A549 (cell line): ENCODE data around the gene SCG5.

ENCODE experiments used
- EP300 ChIP-seq, 2 experiments: fragments of >200 bp; sonication (Bioruptor Twin); formaldehyde crosslinking; IDR thresholded peaks; 2 replicates in 1 of 2; 3 replicates in 1 of 2; pipeline ENCODE4 v1.6.1; 2016 to 2017
- HEYL ChIP-seq: fragments of 250-450 bp; sonication (Bioruptor Pico); IDR thresholded peaks from 2 replicates; pipeline ENCODE4 v1.8.0; 2021; ENCODE audit warnings: mild to moderate bottlenecking, moderate library complexity
- JUNB ChIP-seq: fragments of >200 bp; sonication (Bioruptor Twin); formaldehyde crosslinking; IDR thresholded peaks from 2 replicates; pipeline ENCODE4 v1.6.1; 2016
- MAX ChIP-seq: IDR thresholded peaks from 2 replicates; pipeline ENCODE4 v1.6.1; 2012
- POLR2A ChIP-seq: IDR thresholded peaks from 2 replicates; pipeline ENCODE4 v1.6.1; 2012; ENCODE audit warnings: mild to moderate bottlenecking, low read length
- RAD21 ChIP-seq, 2 experiments: fragments of >200 bp in 1 of 2; sonication (Bioruptor Twin) in 1 of 2; formaldehyde crosslinking in 1 of 2; IDR thresholded peaks in 1 of 2; conservative IDR thresholded peaks in 1 of 2; 2 replicates in 1 of 2; 3 replicates in 1 of 2; pipeline ENCODE4 v1.6.1; 2012 to 2018; ENCODE audit warnings: inconsistent platforms in 1 of 2
- RCOR1 ChIP-seq: fragments of 150-350 bp; IDR thresholded peaks from 2 replicates; pipeline ENCODE4 v1.6.1; 2014; ENCODE audit warnings: antibody characterized with exemption, low read length, low read depth
- TP53 ChIP-seq: fragments of 250-450 bp; sonication (Bioruptor Pico); IDR thresholded peaks from 2 replicates; pipeline ENCODE4 v1.5.0; 2021; ENCODE audit warnings: mild to moderate bottlenecking, moderate library complexity
- TF ChIP-seq, protein P1 (sequence below): fragments of >200 bp; sonication (Bioruptor Twin); formaldehyde crosslinking; IDR thresholded peaks from 3 replicates; pipeline ENCODE4 v1.6.1; 2016
- TF ChIP-seq, protein P2 (sequence below): fragments of 450-650 bp; IDR thresholded peaks from 2 replicates; pipeline ENCODE4 v1.6.1; 2014; ENCODE audit warnings: antibody characterized with exemption
- TF ChIP-seq, protein P3 (sequence below): fragments of >200 bp; sonication (Bioruptor Twin); formaldehyde crosslinking; IDR thresholded peaks from 3 replicates; pipeline ENCODE4 v1.5.1; 2016

- TF ChIP-seq, protein P1, sequence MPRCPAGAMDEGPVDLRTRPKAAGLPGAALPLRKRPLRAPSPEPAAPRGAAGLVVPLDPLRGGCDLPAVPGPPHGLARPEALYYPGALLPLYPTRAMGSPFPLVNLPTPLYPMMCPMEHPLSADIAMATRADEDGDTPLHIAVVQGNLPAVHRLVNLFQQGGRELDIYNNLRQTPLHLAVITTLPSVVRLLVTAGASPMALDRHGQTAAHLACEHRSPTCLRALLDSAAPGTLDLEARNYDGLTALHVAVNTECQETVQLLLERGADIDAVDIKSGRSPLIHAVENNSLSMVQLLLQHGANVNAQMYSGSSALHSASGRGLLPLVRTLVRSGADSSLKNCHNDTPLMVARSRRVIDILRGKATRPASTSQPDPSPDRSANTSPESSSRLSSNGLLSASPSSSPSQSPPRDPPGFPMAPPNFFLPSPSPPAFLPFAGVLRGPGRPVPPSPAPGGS: no peak
- TF ChIP-seq TP53: no peak
- TF ChIP-seq, protein P2, sequence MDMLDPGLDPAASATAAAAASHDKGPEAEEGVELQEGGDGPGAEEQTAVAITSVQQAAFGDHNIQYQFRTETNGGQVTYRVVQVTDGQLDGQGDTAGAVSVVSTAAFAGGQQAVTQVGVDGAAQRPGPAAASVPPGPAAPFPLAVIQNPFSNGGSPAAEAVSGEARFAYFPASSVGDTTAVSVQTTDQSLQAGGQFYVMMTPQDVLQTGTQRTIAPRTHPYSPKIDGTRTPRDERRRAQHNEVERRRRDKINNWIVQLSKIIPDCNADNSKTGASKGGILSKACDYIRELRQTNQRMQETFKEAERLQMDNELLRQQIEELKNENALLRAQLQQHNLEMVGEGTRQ: no peak
- TF ChIP-seq, protein P3, sequence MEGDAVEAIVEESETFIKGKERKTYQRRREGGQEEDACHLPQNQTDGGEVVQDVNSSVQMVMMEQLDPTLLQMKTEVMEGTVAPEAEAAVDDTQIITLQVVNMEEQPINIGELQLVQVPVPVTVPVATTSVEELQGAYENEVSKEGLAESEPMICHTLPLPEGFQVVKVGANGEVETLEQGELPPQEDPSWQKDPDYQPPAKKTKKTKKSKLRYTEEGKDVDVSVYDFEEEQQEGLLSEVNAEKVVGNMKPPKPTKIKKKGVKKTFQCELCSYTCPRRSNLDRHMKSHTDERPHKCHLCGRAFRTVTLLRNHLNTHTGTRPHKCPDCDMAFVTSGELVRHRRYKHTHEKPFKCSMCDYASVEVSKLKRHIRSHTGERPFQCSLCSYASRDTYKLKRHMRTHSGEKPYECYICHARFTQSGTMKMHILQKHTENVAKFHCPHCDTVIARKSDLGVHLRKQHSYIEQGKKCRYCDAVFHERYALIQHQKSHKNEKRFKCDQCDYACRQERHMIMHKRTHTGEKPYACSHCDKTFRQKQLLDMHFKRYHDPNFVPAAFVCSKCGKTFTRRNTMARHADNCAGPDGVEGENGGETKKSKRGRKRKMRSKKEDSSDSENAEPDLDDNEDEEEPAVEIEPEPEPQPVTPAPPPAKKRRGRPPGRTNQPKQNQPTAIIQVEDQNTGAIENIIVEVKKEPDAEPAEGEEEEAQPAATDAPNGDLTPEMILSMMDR: no peak; the same call in 2 of the 3 replicates
- TF ChIP-seq POLR2A: no peak
- TF ChIP-seq EP300 (IDR thresholded peaks at IDR 0.05): no peak
- no peak for TF ChIP-seq RCOR1
- TF ChIP-seq MAX: no peak
- no peak for TF ChIP-seq RAD21 (conservative IDR thresholded peaks at IDR 0.05 in 1 of 2, IDR thresholded peaks at IDR 0.05 in 1 of 2)
- no peak for TF ChIP-seq JUNB
- no peak for TF ChIP-seq HEYL (CRISPR knock-in tag)
Observed at GRCh38 chr15:32674681-32675080, 33.2 kb downstream of the SCG5 start.
